SIG-M5 treated with dmso at 0.1 percent for 504 hours (cell line): ENCODE data around the gene PREB.
A peak's percentile ranks its signal among the peaks of the same experiment; 100 is the strongest.

Experiments
- DNase-seq: peaks from one replicate; lab custom pipeline; 2025; ENCODE audit not compliant: unreplicated experiment; lab: John Stamatoyannopoulos, UW

PREB gene

DNA sequence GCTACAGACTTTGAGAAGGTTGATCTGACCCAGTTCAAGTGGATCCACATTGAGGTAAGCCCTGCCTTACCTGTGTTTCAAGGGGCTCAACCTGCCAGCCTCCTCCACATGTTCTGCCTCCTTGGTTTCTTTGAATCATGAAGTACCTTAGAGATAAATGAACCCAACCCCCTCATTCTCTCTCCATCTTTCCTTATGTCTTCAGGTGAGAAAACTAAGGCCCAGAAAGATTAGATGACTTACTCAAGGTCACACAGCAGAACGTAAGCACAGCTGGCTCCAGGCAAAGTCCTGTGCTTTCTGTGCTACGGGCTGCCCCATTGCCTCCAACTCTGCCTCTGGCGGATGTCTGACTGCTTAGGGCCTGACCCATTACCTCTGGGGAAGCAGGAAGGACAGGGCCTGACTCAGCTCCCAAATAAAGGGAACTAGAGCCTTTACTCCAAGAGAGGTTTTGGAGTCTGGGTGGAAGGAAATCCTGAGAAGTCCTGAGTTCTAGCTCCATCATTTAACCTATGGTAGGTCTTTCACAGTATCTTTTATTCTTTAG is 37.6 kb downstream of the PREB start:
- no peak for DNase-seq

DNA sequence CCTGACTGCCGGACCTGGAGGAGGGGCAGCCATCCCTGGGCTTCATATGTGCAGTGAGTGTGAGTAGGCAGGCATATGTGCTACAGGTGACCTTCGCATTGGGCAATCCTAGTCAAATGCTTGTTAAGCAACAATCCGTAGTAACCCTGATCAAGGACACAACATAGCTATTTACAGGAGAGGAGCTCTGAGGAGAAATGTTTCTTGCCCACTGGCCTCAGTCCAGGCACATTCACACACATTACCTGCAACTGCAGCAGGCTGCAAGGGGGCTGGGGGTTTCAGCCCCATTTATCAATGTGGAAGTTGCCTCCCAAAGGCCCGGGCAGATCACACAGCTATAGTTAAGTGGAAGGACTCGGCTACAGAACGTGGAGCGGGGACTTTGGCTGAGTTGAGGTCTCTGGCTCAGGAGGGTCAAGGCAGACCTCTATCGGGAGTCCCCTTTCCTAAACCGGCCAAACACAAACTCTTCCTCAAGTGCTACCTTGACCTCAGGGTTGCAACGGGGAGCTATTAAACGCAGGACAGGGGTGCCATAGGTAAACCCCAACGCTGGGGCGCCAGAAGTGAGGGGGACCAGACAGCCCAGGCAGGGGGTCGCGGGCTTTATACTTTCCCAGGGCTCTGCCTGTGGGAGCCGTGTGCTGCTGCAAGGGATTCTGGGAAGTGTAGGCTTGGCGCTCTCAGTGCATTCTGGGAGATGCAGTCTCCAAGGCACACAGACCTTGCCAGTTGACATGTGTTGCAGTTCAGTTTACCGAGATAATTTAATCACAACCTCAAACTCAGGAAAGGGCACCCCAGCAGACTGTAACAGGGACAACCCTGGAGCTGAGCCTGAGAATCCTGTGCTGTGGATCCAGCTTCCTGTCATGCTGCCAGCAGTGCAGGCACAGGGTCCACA is 38.4 kb downstream of the PREB start:
- peak; percentile 47 for DNase-seq

DNA sequence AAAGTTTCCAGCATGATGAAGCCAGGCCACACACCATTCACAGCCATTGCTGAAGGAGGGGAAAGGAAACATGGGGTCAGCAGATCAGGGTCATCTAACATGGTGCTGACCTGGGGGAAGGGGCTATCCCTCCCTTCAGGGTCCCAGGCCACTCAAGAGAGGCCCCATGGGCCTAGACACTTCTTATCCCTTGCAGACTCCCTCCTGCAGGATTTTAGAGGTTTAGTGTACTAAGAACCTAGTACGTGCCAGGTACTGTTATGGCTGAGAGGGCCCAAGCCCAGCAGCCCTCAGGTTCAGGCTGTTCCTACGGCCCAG is 39.0 kb downstream of the PREB start:
- no peak for DNase-seq

DNA sequence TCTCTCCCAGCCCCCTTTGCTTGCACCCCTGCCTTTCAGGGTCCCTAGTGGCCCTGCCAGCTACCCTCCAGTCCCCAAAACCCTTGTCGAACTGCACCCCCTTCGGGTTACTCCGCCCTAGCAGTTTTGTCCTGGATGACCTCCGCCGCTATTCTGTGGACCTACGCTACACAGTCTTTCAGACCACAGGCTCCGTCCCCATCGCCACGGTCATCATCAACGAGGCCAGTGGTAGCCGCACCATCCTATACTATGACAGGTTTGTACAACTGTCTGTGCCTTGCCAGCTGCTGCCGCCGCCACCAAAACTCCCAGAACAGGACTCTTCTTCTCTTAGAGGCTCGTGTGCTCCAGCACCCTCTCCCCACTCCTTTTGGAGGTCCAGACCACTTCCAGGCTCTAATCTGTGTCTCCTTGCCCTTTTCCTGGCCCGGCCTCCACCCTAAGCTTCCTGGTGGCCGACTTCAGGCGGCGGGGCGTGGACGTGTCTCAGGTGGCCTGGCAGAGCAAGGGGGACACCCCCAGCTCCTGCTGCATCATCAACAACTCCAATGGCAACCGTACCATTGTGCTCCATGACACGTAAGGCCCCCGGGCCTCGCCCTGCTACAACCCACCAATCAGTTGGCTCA is 40.0 kb downstream of the PREB start:
- DNase-seq = no peak

DNA sequence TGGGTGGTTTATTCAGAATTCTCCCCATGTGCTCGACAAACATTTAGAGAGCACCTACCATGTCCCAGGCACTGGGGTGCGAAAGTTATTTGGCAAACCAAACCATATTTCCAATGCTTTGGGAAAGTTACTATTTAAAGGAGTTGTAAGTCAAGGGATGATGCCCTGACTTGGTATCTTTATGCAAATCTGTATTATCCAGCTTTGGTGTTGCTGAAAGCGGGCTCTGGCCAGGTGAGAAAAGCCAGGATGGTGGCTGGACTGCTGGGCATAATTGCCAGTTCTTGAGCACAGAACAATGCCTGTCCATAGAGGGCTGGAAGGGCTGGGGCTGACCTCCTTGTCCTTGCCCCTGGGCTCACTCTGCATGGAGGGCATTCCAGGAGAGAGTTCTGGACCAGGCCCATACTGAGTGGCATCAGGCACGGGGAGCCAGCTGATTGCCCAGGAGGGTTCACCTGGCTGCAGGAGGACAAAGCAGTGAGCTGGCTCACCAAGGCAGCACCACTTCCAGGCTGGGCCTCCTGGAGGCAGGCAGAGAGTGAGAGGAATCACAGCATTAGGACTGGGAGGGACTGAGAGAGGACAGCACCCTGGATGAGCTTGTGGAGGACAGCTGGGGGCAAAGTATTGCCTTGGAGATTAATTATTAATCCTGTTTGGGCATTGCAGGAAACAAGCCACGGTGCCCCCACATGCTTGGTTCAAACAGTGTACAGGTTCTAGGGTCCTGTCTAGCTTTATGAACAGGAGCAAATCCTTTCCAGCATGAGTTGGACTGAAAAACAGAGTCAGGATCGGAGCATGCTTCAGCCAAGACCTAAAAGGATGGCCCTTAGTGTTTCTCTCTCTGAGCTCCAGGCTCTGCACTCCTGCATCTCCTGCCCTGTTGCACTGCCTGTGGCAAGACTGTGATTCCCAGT is 40.7 kb downstream of the PREB start:
- DNase-seq = no peak

DNA sequence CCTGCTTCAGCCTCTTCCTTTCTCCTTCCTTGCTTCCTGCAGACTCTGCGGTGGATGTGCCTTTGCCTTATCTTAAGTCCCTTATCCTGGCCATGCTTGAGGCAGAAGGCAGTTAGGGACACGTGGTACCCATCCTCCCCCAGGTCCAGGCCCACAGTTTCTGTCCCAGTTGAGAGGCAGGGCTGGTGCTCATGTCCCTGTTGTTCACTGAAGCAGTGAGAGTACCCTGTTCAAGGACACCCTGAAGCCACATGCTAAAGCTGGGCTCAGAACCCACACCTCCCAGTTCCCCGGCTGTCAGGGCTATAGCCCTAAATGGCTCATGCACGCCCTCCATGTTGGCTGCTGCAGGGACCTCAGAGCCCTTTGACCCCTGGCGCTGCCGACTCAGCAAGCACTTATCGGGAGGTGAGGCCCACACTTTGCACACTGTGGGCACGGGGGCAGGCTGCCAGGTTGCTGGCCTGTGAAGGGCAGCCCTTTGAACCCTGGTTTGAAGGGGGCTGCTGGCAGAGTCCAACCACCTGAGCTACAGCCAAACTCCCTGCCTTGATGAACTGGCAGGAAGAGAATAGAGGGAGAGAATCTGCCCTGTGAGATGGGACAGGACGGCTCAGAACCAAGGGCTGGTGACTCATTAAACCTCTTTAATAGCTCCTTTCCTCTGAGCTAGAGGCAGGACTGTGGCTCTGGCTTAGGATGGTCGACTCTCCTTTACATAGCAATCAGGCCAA is 41.6 kb downstream of the PREB start:
- DNase-seq = no peak

DNA sequence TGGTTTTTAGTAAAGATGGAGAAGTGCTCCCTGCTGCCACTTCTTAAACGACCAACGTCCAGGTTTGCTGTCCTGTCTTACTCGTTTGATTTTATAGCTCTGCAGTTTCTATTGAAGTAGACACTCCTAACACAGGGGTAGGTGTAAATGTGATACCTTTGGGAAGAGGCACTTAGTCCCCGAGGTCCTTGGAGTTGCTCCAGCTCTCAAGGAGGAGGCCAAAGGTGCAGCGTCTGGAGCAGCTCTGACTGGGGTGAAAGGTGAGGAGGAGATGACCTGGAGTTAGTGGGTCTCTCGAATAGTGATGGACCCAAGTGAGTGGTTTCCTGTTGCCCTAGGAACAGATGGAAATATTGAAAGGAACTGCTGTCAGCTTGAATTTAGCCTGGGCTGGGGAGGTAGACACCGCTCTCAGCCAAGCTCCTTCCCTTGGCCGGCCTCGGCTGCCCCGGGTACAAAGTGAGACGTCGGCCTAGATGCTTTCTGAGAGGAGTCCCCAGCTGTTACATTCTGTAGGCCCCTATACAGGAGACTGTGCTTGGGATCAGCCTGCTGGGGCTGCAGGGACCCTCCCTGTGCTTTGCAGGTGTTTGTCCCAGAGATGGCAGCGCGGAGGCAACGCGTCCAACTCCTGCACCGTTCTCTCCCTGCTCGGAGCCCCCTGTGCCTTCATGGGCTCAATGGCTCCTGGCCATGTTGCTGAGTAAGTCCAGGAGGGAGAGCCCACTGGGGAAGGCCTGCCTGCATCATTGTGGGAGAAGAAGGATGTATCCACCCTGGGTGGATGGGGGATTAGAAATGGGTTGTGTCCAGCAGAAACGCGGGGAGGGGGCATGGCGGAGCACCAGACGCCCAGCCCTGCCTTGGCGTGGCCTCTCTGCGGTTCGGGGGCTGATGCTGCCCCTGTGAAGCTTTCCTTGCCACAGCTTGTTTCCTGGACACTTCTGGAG is 42.4 kb downstream of the PREB start:
- no peak for DNase-seq

DNA sequence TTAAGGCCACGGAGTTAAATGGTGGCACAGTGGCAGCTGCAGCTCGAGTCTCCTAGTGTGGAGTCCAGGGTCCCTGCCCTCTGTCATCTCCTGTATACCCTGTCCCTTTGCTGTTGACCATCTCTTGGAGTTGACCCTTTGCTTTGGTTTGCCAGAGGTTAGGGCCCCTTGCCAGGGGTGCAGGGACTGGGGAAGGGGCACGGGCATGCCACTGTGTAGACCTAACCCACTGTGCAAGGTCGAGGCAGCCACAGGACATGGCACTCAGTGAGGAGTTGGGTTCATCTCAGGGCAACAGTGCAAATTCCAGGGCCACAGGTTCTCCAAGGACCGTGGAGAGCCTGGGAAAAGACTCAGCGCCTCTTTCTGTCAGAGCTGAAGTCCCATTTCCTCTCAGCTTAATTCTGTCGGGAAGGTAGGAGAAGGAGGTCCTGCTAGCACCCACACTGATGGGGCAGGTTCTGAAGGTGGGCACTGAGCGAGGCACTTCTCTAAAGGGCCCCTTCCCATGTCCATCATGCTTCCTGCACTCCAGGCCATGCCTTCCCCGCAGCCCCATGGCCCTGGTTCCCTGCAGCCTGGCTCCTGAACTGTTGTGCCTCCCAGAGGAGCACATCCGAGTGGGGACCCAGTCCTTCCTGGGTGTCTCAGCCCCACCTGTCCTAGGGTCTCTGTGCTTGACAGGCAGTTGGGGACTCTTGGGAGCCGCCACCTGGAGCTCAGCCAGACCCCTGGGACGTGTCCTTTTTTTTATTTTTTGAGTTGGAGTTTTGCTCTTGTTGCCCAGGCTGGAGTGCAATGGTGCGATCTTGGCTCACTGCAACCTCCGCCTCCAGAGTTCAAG is 45.1 kb downstream of the PREB start:
- DNase-seq = no peak

DNA sequence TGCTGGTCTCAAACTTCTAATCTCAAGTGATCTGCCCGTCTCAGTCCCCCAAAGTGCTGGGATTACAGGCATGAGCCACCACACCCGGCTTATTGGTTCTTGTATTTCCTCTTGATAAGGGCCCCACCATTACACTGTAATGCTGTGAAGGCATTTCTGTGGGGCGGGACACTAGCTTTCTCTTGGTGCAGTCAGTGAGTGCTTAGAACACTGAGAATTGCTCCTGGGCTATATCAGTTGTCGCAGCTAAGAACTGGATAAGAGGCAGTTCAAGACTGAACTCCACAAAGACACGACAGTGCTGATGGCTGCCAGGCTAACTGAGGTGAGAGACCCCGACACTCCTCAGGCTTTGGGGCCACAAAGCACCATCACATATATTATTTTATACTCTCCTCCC is 45.8 kb downstream of the PREB start:
- DNase-seq = no peak

DNA sequence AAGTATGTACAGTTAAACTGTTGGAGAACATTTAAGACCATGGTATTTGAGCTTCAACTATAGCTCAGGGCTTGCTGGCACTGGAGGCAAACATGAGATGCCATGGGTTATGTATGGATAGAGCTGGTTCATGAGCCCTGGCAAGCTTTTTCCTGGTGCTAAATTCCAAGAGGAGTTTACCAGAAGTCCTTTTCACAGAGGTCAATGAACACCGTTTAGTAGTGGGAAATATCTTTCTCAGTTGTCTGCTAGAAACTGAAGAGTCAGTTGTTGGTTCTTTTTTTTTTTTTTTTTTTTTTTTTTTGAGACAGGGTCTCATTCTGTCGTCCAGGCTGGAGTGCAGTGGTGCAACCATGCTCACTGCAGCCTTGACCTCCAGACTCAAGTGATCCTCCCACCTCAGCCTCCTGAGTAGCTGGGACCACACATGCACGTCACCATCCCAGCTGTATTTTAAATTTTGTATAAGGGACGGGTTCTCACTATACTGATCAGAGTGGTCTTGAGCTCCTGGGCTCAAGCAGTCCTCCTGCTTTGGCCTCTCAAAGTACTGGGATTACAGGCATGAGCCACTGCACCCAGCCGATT is 46.5 kb downstream of the PREB start:
- no peak for DNase-seq

DNA sequence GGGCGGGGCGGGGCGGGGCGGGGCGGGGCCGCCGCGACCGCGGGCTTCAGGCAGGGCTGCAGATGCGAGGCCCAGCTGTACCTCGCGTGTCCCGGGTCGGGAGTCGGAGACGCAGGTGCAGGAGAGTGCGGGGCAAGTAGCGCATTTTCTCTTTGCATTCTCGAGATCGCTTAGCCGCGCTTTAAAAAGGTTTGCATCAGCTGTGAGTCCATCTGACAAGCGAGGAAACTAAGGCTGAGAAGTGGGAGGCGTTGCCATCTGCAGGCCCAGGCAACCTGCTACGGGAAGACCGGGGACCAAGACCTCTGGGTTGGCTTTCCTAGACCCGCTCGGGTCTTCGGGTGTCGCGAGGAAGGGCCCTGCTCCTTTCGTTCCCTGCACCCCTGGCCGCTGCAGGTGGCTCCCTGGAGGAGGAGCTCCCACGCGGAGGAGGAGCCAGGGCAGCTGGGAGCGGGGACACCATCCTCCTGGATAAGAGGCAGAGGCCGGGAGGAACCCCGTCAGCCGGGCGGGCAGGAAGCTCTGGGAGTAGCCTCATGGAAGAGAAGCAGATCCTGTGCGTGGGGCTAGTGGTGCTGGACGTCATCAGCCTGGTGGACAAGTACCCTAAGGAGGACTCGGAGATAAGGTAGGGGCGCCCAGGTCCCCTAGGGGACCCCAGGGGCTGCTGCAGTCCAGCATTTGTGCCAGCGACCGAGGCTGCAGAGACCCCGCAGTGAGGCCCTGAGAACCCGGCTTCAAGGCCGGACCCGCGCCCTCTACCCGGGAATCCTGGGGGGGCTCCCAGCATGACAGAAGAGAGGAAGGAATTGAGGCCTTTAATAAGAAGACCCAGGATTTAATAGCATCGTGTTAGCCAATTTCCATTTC is 47.5 kb downstream of the PREB start, which contains the start of gene KHK:
Gene KHK, plus strand, starts transcription at position 49 of the 870 bp plus-strand sequence. Its CDS starts 488 bp downstream, at position 537.
- no peak for DNase-seq

DNA sequence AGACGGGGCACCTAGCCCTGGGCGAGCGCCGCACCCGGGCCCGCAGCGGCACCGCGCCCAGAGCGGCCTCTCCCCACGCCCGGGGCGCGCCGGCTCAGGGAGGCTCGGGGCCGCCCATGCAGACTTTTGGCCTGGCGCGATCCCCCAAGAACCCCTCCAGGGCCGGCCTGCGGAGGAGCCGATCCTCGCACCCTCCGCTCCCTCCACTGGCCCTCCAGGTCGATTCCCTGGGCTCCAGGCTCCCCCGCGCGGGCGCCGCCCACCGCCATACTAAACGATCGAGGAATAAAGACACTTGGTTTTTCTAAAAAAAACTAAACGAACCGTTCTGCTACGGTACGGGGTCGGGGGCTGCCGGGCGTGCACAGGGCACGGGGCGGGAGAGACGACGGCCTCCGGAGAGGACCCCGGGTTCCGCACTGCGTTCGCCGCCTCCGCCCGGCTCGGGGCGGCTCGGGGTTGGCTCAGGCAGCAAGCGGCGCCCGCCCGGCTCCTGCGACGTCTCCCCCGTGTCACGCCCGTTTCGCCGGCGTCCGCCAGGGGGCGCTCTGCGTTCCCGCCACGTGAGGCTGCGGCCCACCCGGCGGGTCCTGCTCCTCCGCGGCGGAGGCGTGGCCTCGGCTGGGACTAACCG is 48.2 kb downstream of the PREB start:
- peak; percentile 89 for DNase-seq

DNA sequence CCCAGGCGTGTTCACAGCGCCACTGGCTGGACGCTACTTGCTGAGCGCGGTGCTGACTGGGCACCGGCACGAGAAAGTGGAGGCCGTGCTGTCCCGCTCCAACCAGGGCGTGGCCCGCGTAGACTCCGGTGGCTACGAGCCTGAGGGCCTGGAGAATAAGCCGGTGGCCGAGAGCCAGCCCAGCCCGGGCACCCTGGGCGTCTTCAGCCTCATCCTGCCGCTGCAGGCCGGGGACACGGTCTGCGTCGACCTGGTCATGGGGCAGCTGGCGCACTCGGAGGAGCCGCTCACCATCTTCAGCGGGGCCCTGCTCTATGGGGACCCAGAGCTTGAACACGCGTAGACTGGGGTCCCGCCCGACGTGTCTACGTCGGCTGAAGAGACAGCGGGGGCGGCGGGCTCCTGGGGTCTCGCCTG is 48.8 kb downstream of the PREB start:
- DNase-seq = peak; percentile 29

DNA sequence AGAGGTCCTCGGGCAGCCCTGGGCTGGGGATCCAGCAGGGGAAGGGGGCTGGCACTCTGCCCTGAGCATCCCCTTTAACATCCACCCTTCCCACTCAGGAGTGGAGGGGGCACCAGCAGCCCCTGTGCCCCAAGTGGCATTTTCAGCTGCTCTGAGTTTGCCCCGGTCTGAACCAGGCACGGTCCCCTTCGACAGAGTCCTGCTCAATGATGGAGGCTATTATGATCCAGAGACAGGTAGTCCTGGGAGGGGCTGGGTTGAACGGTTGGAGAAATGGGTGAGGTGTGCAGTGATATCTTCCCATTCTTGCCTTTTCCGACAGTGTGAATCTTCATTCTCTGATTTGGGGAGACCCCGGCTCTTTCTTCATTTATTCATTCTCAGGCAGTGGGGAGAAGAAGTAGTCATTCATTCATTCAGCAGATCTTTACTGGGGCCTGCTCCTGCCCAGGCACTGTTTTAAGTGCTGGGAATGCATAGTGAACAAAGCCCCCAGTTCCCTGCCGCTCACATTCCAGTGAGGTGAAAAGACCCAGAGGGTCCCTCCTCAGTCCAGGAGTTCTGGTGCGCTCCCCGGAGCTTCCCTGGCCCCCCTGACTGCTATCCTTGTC is 49.3 kb downstream of the PREB start:
- no peak for DNase-seq

DNA sequence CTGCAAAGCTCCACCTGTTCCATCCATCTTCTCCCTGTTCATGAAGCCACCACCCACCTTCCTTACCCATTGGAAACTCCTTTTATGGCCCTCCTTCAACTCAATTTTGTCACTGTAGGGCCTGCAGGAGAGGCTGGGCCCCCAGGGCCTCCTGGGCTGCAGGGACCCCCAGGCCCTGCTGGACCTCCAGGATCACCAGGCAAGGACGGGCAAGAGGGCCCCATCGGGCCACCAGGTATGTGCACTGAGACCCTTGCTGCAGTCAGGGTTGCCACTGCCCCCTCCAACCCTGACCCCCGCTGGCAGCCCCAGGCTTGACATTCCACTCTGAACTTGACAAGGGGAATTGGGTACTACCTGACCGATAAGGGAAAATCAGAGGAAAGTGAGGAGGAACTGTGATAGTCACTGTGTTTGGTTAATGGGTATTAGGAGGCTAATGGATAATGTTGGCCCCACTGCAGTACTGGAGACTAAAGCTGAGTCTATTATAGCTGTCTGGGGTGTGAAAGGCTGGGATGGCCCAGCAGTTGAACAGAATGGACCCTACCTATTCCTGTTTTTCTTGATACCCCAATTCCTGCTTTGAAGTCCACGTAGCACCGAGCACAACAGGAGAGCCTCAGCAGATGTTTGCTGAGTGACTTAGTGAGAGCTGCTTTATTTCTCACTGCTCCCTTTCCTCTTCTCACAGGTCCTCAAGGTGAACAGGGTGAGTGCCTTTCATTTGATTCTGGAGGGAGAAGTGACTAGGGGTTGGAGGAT is 50.0 kb downstream of the PREB start:
- DNase-seq = no peak
